Nephron progenitor cell (in vitro differentiated cells): ENCODE measurements around the gene DDX6.
"Not testable (repeated sequence)": the region's sequence is repeated elsewhere in the genome, so short reads cannot be mapped to it uniquely, and the experiment has no call there.

Source experiments
- DNase-seq: peaks from one replicate; pipeline ENCODE4 v3.0.0; 2021
- H3K27ac Mint-ChIP-seq: 2 replicates; pipeline ENCODE4 v1.8.0; 2021; ENCODE audit warnings: mild to moderate bottlenecking, moderate library complexity, mixed read lengths
- H3K27me3 Mint-ChIP-seq: 2 replicates; pipeline ENCODE4 v1.8.0; 2021; ENCODE audit warnings: mild to moderate bottlenecking, low read depth, mixed read lengths; ENCODE audit not compliant: poor library complexity
- H3K36me3 Mint-ChIP-seq: 2 replicates; pipeline ENCODE4 v1.8.0; 2021; ENCODE audit warnings: low read depth, mixed read lengths
- H3K4me1 Mint-ChIP-seq: 2 replicates; pipeline ENCODE4 v1.8.0; 2021; ENCODE audit warnings: mixed read lengths
- H3K4me3 Mint-ChIP-seq: 2 replicates; pipeline ENCODE4 v1.8.0; 2021; ENCODE audit warnings: mild to moderate bottlenecking, moderate library complexity, mixed read lengths
- H3K9me3 Mint-ChIP-seq: 2 replicates; pipeline ENCODE4 v1.8.0; 2021; ENCODE audit warnings: mild to moderate bottlenecking, moderate library complexity, mixed read lengths
- CTCF ChIP-seq: fragments of 200-600 bp; sonication (generic); IDR thresholded peaks from 2 replicates; pipeline ENCODE4 v1.5.0; 2021; ENCODE audit warnings: antibody characterized with exemption

Gene DDX6

GRCh38 chr11:118768690-118769089, 22.3 kb downstream of the DDX6 start:
- no peaks in the 10 kb centered on the region for H3K27me3 Mint-ChIP-seq
- peaks cover 20% of the 10 kb centered on the region for H3K4me1 Mint-ChIP-seq
- no peaks in the 10 kb centered on the region for H3K9me3 Mint-ChIP-seq
- H3K4me3 Mint-ChIP-seq: no peak overlapping the region
- no peak for DNase-seq
- H3K27ac Mint-ChIP-seq: peak overlapping the region; percentile 49
- H3K36me3 Mint-ChIP-seq: peaks cover 87% of the 10 kb centered on the region
- TF ChIP-seq CTCF: no peak

- Mint-ChIP-seq H3K4me3 (no peak overlapping the region), H3K27me3 (no peaks in the 10 kb centered on the region), H3K36me3 (peaks cover 84% of the 10 kb centered on the region), H3K4me1 (no peaks in the 10 kb centered on the region), H3K27ac (no peak overlapping the region), H3K9me3 (no peaks in the 10 kb centered on the region)
- DNase-seq: no peak
- TF ChIP-seq CTCF: no peak
Observed at GRCh38 chr11:118766035-118766434, 24.9 kb downstream of the DDX6 start.

DNA sequence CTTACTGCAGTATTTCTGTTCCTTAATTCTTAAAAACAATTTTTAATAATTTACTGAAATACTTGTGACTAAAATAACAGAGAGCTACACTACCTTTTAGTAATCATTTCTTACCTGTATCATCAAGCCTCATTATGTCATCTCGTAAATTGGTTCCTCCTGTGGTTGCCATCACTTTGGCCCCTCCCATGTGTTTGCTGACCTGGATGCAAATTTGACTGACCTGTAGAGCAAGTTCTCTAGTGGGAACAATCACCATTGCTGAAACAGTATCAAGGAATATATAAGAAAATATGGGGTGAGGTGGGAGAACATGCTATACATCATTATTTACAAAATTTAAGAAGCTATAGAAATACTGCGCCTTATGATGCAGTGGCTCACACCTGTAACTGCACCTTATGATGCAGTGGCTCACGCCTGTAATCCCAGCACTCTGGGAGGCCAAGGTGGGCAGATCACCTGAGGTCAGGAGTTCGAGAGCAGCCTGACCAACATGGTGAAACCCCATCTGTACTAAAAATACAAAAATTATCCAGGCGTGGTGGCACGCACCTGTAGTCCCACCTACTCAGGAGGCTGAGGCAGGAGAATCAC, 25.8 kb downstream of the DDX6 start:
- not testable (repeated sequence) for H3K27me3 Mint-ChIP-seq, DNase-seq, H3K27ac Mint-ChIP-seq, H3K4me1 Mint-ChIP-seq, H3K4me3 Mint-ChIP-seq, H3K9me3 Mint-ChIP-seq
- peaks cover 81% of the 10 kb centered on the region for H3K36me3 Mint-ChIP-seq

DNA sequence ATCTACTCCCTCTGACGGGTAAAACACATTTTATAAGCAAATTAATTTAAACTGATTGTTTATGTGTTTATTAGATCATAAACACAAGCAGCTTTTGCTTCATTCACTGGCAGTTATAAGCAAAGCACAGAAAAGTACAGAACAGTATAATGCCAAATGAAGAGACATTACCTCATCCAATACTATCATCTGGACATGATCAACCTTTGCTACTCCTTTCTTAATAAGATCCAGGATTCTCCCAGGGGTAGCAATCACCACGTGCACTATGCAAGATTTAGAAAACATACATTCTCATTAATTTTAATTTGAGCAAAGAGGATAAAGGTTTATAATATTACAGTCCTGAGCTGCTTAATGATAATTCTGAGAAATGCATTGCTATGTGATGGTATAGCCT, 27.9 kb downstream of the DDX6 start:
- Mint-ChIP-seq H3K4me1 (no peaks in the 10 kb centered on the region), H3K27ac (no peak overlapping the region), H3K27me3 (no peaks in the 10 kb centered on the region), H3K4me3 (no peak overlapping the region), H3K9me3 (no peaks in the 10 kb centered on the region), H3K36me3 (peaks cover 84% of the 10 kb centered on the region)
- DNase-seq: no peak
- TF ChIP-seq CTCF: no peak

- not testable (repeated sequence) for DNase-seq, H3K4me3 Mint-ChIP-seq, H3K4me1 Mint-ChIP-seq, H3K27me3 Mint-ChIP-seq, H3K9me3 Mint-ChIP-seq
- peak overlapping the region; percentile 24 for H3K27ac Mint-ChIP-seq
- H3K36me3 Mint-ChIP-seq: peaks cover 82% of the 10 kb centered on the region
Observed at GRCh38 chr11:118761981-118762380, 29.0 kb downstream of the DDX6 start.

GRCh38 chr11:118757876-118758399, 33.0 kb downstream of the DDX6 start:
- TF ChIP-seq CTCF: no peak
- Mint-ChIP-seq H3K4me3 (no peak overlapping the region), H3K4me1 (no peaks in the 10 kb centered on the region), H3K9me3 (no peaks in the 10 kb centered on the region), H3K36me3 (peaks cover 88% of the 10 kb centered on the region), H3K27me3 (no peaks in the 10 kb centered on the region), H3K27ac (no peak overlapping the region)
- DNase-seq: no peak

DNA sequence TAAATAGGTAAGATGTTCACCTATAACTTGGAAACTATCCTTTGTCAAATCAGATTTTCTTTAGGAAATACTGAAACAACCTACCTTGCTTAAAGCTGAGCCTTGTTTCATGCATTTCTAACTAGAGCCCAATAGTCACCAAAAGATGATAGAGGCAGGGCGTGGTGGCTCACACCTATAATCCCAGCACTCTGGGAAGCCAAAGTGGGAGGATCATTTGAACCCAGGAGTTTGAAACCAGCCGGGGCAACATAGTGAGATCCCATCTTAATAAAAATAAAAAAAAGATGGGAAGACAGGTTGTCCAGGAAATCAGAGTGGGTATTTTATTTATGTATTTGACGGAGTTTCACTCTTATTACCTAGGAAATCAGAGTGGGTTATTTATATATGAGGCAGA, 38.3 kb downstream of the DDX6 start:
- DNase-seq: no peak
- Mint-ChIP-seq H3K4me3 (no peak overlapping the region), H3K27me3 (no peaks in the 10 kb centered on the region), H3K4me1 (no peaks in the 10 kb centered on the region), H3K9me3 (no peaks in the 10 kb centered on the region), H3K36me3 (peaks cover 71% of the 10 kb centered on the region), H3K27ac (no peak overlapping the region)
- no peak for TF ChIP-seq CTCF
